NCI-H146 (cell line): Measurements from ENCODE around the gene EFCC1.
A peak's percentile ranks its signal among the peaks of the same experiment; 100 is the strongest.
"Not testable (repeated sequence)": the region's sequence is repeated elsewhere in the genome, so short reads cannot be mapped to it uniquely, and the experiment has no call there.

Experiments
- DNase-seq: peaks from one replicate; lab custom pipeline; 2025; lab: John Stamatoyannopoulos, UW

The EFCC1 gene

GRCh38 chr3:129056451-129057173, 55.5 kb downstream of the EFCC1 start:
- no peak for DNase-seq

DNA sequence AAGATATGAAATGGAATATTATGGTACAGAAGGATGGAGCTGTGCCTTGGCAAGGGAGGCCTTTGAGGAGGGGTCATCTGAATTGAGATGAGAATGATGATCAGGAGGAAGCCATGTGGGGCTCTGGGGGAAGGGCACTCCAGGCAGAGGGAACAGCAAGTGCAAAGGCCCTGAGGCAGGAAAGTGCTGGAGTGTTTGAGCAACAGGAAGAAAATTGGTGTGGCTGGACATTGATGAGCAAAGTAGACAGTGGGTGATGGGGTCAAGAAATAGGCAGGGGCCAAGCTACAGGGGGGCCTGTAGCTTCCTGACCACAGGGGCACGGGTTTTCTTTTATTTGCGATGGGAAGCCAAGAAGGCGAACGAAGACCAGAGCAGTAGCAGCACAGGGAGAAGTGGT, 56.1 kb downstream of the EFCC1 start:
- no peak for DNase-seq

GRCh38 chr3:129058441-129059200, 57.5 kb downstream of the EFCC1 start:
- DNase-seq, result peak; percentile 18

DNA sequence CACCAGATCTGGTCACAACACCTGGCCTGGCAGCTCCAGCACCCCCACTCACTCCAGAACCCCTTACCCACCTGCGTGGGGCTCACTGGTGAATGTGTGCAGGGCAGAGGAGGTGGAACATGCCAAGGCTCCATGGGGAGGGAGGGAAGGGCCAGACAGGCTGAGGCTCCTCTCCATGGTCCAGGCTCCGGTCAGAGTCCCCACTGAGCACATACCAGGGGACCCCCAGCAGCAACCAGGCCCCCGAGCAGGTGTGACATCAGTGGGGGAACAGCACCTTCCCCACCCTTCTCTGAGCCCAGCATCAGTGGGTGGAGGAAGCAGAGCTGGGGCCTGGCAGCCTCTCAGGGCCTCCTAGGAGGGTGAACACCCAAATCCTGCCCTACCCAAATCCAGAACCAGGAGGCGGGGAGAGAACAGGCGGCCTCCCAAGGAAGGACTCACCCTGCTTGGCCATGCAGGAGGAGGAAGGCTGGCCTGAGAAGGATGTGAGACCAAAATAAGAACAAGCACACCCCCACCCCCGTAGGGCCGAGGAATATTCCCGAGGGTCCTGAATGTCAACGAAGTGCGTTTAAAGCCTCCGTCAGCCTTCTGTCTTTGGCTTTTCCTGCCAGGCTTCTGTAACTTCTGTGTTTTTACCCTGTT, 58.3 kb downstream of the EFCC1 start:
- DNase-seq, result no peak

DNA sequence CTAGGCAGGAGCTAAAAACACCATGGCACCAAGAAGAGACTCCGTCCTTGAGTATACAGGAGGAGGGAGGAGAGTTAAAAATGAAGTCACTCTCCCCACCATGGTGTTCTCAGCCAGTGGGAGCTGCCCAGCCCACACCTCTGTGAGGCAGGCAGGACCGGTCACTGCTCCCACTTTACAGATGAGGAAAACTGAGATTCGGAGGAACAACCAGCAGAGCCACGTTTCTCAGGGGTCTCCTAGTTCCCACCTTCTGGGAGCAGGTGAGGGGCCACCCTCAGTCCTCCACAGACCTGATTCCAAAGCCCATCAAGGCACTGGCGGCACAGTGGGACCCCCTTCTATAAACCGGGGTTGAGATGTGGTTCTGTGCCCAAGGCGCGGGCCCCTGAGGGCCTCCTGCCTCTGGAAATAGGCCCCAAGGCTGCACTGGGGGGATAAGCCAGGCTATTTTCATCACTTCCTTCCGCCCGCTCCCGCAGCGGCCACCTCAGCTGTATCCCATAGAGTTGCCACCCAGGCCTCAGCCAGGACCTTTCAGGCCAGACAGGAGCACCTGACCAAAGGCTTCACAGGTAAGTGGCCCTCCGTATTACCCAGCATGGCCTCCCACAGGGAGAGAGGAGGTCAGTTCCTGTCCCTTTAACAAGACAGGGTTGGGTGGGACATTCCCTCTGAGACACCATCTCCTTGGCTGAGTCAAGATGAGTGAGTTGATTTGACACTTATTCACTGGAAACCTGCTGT, 59.3 kb downstream of the EFCC1 start, which contains the start of gene GP9:
TSS of gene GP9 (plus strand) at position 504 of the 747 bp plus-strand sequence. CDS start 961 bp downstream, outside the sequence.
- DNase-seq, result no peak

DNA sequence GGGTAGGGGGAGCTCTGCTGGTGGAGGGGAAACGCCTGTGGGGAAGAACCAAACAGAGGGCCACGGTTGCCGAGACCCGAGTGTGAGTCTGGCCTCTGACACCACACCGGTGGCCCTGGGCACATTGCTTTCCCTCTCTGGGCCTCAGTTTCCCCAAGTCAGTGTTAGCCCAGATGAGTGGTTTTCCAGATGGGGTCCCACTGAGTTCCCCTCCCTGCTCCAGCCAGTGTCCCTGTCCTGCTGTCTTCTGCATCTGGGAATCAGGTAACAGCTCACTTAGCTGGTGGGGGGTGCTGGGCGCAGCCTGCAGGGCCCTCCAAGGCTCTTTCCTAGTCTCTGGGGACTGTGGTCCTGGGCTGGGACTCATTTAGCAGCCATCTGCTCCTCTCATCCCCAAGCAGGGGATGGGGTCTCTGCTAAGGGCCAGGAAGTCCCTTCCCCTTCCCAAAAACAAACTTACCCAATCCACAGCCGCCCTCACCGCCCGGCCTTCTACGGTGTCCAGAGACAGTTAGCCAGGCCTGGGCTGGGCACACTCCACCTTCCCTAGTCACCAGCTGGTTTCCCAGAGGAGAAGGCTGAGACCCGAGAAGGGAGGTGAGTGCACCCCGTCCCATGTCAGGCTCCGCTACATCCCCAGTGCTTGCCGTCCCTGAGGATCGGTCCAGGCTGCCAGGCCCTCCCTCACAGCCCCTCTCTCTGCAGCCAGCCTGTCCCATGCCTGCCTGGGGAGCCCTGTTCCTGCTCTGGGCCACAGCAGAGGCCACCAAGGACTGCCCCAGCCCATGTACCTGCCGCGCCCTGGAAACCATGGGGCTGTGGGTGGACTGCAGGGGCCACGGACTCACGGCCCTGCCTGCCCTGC, 60.2 kb downstream of the EFCC1 start:
- DNase-seq, result no peak

GRCh38 chr3:129061888-129062834, 61.1 kb downstream of the EFCC1 start:
- no peak for DNase-seq

GRCh38 chr3:129063091-129063640, 62.1 kb downstream of the EFCC1 start:
- DNase-seq, result no peak

- no peak for DNase-seq
These were observed 62.9 kb downstream of the EFCC1 start for GRCh38 chr3:129063841-129064482.

DNA sequence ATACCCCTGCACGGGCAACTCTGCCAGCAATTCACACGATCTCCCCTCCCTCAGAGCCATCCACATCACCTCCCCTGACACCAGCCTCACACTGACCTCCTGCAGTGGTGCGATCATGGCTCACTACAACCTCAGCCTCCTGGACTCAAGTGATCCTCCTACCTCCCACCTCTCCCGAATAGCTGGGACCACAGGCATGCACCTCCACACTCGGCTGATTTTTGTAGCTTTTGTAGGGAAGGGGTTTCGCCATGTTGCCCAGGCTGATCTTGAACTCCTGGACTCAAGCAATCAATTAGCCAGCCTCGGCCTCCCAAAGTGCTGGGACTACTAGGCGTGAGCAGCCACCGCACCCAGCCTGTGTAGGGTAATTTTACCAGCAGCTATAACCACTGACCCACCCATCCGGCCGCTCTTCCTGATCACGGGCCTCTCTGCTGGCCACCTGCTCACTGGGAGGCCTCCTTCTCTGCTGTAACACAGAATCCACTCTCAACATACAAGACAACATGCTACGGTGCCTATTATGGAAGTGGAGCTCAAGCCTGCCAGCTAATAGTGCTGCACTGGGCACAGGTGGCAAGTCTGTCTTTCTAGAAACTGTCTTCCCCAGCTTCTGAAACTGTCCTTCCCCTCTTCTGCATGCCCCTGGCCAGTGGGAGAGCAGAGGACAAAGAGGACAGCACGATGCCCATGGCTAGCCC, 64.1 kb downstream of the EFCC1 start:
- DNase-seq, result no peak

GRCh38 chr3:129065720-129066073, 64.6 kb downstream of the EFCC1 start:
- DNase-seq, result no peak

DNA sequence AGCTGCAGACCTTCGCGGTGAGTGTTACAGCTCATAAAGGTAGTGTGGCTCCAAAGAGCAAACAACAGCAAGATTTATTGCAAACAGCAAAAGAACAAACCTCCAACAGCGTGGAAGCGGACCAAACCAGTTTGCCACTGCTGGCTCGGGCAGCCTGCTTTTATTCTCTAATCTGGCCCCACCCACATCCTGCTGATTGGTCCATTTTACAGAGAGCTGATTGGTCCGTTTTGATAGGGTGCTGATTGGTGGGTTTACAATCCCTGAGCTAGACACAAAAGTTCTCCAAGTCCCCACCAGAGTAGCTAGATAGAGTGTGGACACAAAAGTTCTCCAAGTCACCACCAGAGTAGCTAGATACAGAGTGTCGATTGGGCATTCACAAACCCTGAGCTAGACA, 66.6 kb downstream of the EFCC1 start:
- peak; percentile 46 for DNase-seq

DNA sequence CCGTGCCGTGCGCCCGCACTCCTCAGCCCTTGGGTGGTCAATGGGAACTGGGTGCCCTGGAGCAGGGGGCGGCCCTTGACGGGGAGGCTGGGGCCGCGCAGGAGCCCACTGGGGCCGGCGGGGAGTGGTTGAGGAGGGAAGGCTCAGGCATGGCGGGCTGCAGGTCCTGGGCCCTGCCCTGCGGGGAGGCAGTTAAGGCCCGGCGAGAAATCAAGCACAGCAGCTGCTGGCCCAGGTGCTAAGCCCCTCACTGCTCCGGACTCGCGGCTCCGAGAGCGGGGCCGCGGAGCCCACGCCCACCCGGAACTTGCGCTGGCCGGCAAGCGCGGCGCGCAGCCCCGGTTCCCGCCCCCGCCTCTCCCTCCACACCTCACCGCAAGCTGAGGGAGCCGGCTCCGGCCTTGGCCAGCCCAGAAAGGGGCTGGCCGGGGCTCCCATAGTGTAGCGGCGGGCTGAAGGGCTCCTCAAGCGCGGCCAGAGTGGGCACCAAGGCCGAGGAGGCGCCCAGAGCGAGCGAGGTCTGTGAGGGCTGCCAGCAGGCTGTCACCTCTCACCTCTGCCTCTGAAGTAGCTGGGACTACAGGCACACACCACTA, 67.3 kb downstream of the EFCC1 start:
- peak; percentile 70 for DNase-seq

DNA sequence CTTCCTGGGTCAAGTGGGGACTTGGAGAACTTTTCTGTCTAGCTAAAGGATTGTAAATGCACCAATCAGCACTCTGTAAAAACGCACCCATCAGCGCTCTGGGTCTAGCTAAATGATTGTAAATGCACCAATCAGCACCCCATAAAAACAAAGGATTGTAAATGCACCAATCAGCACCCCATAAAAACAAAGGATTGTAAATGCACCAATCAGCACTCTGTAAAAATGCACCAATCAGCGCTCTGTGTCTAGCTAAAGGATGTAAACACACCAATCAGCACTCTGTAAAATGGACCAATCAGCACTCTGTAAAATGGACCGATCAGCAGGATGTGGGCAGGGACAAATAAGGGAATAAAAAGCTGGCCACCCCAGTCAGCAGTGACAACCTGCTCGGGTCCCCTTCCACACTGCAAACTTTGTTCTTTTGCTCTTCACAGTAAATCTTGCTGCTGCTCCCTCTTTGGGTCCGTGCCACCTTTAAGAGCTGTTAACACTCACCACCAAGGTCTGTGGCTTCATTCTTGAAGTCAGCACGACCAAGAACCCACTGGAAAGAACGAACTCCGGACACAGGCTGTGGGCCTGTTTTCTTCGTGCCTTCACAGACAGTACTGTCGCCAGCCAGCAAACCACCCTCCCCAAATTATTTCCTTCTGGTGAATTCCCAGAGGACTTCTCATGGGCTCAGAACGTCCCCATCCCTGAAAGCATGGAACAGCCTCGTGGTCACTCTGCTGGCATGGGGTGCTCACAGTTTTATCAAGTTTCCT, 68.4 kb downstream of the EFCC1 start:
- DNase-seq, result not testable (repeated sequence)

GRCh38 chr3:129070086-129070885, 69.2 kb downstream of the EFCC1 start:
- DNase-seq, result no peak

DNA sequence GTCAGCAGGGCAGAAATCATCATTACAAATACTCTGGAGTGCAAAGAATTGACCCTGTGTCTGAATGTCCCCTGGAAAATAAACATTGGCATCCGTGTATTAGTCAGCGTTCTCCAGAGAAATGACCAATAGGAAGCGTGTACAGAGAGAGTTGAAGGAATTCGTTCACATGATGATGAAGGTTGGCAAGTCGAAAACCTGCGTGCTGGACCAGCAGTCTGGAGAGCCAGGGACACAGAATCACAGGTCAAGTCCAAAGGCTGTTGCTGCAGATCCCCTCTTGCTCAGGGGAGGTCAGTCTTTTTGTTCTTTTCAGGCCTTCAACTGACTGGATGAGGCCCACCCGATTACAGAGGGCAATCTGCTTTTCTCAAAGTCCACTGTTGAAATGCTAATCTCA, 76.1 kb downstream of the EFCC1 start:
- no peak for DNase-seq

DNA sequence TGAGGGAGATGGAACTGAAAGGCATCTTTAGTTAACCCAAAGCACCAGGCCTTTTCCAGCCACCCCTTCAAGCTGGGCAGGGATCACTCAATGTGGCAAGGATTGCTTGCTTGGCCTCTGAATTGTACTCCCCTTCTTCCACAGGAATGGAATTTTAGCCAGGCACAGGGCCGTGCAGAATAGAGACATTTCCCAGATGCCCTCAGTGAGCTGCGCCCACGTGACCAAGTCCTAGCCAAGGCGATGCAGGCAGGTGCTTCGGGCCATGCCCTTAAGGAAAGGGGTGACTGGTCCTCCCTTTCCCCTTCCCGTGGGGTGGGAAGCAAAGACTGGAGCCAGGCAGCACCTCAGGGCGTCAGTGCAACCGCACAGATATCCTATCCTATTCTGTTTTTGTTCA, 77.4 kb downstream of the EFCC1 start:
- no peak for DNase-seq
